G401.6 (cell line): Measurements from ENCODE around the gene ATP6V0B.

ENCODE experiments used
- FAIRE-seq: peaks from 2 replicates; lab custom pipeline; 2012; peaks lifted over from hg19 to GRCh38; lab: Jason Lieb, UNC

The ATP6V0B gene

GRCh38 chr1:43946236-43947060, 28.3 kb upstream of the ATP6V0B start, which contains the start of gene IPO13:
TSS of gene IPO13 (plus strand) at chr1:43946950. CDS start at chr1:43947601, 651 bp downstream.
- FAIRE-seq, result peak; percentile 75

DNA sequence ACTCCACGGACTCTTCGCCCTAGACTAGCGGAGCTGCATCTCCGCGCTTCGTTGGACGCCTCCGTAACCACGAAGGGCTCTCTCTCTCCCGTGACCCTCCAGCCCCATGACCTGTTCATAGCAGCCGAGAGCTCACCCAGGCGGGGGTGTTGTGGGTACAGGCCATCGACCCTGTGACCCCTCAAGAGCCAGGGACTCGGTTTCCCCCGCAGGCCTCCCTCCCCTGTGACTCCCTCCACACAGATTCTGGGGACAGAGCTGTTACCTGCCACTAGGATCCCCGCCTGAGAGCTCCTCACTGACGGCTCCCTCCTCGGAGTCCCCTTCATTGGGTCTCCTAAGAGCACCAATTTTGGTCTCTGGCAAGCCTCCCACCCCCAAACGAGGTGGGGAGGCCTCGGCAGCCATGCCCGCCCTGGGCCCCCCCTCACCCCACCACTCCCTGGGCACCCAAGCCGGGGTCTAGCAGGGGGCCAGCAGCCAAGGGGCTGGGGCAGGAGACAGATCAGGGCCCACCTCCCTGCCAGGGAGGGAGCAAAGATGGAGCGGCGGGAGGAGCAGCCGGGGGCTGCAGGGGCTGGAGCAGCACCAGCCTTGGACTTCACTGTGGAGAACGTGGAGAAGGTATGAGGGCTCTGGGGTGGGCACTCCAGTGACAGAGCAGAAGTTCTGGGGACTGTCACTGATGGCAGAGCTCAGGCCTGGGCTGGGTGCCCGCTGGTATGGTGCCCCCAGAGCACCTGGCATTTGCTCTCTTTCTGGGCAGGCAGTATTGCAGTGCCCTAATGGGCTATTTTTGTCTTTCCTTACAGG, 27.5 kb upstream of the ATP6V0B start:
- no peak for FAIRE-seq

GRCh38 chr1:43947874-43948437, 26.8 kb upstream of the ATP6V0B start:
- no peak for FAIRE-seq

- FAIRE-seq, result no peak
Measured at GRCh38 chr1:43949678-43950077, 25.1 kb upstream of the ATP6V0B start.

GRCh38 chr1:43951021-43951985, 23.5 kb upstream of the ATP6V0B start:
- FAIRE-seq, result no peak

DNA sequence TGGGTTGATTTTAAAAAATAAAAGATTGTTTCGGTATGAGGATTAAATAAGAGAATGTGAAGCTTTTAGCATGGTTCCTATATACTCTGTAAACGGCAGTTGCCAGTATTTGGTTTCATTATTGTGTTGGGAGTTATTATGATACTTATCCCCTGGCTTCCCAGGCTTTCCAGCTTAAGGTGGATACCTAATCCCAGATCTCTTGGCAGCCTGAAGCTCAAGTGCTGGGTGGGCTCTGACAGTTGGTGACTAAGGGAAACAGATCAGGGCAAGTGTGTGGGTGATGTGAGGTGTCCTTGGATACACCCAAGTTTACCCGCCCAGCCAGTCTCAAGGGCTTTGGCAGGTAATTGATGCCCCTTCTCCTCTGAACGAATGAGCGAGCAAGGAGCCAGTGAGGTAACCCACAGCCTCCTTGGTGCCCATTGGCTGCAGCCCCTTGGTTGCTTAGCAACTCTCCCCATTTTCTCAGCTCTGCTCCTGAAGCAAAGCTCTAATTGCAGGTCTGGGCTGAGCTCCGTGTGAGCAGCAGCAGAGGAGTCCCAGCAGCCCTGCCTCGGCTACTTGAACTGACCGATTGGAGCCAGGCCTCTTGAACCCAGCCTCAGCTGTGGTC, 21.9 kb upstream of the ATP6V0B start:
- no peak for FAIRE-seq

- no peak for FAIRE-seq
Measured at GRCh38 chr1:43953361-43953760, 21.4 kb upstream of the ATP6V0B start.

DNA sequence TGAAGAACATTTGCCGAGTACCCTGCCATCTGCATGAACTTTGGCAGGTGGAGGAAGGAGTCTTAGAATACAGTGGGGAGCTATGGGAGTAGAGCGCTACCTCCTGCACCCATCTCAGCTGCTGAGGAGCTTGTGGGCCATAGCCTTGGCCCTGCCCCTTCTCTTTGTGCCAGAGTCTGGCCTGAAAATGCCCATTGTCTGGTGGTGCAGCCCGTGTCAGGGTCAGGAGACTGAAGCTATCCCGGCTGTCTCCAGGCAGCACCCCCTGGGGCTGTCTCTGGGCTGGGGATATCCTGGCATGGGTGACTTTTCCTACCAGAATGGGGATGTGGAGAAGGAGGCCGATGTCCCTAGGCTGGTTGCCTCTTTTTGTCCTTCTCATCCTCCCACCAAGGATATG, 20.7 kb upstream of the ATP6V0B start:
- FAIRE-seq, result no peak

GRCh38 chr1:43956234-43956633, 18.5 kb upstream of the ATP6V0B start:
- FAIRE-seq, result no peak

GRCh38 chr1:43957407-43958040, 17.2 kb upstream of the ATP6V0B start:
- no peak for FAIRE-seq

- FAIRE-seq, result no peak
Measured at GRCh38 chr1:43958351-43959255, 16.2 kb upstream of the ATP6V0B start.

GRCh38 chr1:43960798-43961197, 14.0 kb upstream of the ATP6V0B start:
- FAIRE-seq, result no peak

DNA sequence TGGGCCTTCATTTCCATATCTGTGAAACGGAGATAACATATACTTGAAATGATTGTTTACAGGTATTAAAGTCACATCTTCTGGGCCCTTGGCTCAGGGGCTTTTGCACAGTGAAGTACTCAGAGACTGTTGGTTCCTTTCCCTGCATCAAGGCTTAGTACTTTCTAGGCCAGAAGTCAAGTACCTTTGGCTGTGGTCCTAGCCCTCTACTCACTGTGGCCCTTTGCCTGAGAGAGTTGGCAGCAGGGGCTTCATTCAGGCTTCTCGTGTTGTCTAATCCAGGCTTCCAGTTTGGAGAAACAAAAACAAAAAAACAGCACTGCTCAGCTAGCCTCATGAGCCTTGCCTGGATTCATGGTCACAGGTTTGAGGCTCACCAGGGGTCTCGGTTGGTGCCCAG, 13.1 kb upstream of the ATP6V0B start:
- no peak for FAIRE-seq

DNA sequence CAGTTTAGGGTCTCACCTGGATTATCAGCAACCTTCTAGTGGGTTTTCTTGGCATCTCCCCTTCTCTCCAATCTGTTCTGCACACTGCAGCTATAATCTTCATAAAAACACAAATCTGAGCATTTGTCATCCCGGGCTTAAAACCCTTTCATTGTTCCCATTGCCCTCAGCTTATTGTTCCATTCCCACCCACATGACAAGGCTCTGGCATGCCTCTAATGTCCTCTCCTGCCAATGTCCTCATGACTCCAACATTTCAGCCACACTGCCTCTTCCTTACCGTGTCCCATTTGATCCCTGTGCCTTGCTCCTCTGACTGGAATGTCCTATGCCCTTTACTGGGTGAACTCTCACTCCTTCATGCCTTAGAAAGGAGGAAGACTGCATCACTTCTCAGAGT, 12.4 kb upstream of the ATP6V0B start:
- FAIRE-seq, result no peak

DNA sequence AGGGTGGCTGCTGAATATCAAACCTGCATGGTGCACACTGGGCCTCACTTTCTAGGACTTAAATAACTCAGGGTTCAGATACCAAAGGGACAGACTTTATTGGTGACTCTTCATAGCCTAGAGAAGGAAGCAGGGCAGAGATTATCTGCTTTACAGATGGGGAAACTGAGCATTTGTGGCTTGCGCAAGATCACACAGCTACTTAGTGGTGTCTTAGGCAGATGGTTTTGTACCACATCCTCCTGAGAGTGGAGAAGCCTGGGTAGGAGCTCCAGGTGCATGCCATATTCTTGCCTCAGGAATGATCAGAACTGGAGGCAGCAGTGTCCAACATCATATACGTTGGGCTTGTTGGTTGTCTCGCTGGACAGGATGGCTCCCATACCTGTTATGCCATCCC, 11.8 kb upstream of the ATP6V0B start:
- no peak for FAIRE-seq

GRCh38 chr1:43963890-43964289, 10.9 kb upstream of the ATP6V0B start:
- FAIRE-seq, result no peak

- FAIRE-seq, result no peak
Measured at GRCh38 chr1:43965316-43965715, 9.4 kb upstream of the ATP6V0B start.

DNA sequence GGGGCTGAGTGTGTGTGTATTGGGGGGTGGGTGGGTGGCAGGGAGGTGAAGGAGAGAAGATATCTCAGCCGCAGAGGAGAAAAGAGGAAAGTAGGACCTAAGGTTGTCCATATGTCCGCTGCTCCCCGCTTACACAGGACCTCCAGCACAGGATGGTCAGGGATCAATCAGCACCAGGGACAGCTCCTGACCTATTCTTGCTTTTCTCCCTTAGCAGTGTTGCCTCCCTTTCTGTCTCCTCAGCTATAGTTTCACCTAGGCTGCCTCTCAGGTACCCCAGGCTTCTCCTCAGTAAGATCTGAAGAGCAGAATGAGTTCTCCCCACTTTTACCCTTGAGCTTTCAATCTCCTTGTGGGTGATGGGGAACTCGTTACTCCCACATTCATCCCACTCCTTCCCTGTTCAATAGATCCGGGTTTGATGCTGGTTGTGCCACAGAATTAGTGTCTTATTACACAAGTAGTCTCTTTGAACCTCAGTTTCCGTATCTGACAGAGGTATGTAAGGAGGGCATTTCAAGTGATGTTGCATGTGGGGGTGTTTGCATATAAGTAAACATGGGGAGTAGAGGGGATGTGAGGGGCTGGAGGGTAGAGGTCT, 6.3 kb upstream of the ATP6V0B start:
- FAIRE-seq, result no peak

GRCh38 chr1:43969416-43969745, 5.4 kb upstream of the ATP6V0B start:
- FAIRE-seq, result no peak
